ENCODE data around the gene DEFB129.

GRCh38 chr20:277496-277781, 50.4 kb downstream of the DEFB129 start:
- TF ChIP-seq EP300 (IDR thresholded peaks at IDR 0.05; ENCODE audit: low read depth) = no peak
- TF ChIP-seq POLR2A (IDR thresholded peaks at IDR 0.05) = no peak
- TF ChIP-seq CTCF (IDR thresholded peaks at IDR 0.05) = no peak
- no peak for TF ChIP-seq POLR2AphosphoS5 (IDR thresholded peaks at IDR 0.05)

All from transverse colon (tissue), 4 donors.